Left hindlimb (tissue), 1 donor: ENCODE measurements around the gene SIGLEC8.
"Not testable (repeated sequence)": the region's sequence is repeated elsewhere in the genome, so short reads cannot be mapped to it uniquely, and the experiment has no call there.

Experiments
- DNase-seq: peaks from one replicate; pipeline ENCODE4 v3.0.0-alpha.2; 2018

The SIGLEC8 gene

DNA sequence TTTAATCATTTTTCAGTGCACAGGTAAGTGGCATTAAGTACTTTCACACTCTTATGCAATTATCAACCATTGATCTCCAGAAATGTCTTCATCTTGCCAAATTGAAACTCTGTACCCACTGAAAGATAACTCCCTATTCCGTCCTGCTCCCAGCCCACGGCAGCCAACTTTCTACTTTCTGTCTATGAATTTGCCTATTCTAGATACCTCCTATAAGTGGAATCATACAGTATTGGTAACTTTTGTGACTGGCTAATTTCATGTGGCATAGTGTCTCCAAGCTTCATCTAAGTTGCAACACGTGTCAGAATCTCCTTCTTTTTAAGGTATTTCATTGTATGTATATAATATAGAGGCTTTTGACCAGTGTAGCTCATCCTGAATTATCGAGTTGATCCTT lies 14.4 kb upstream of the SIGLEC8 start:
- DNase-seq, result no peak

DNA sequence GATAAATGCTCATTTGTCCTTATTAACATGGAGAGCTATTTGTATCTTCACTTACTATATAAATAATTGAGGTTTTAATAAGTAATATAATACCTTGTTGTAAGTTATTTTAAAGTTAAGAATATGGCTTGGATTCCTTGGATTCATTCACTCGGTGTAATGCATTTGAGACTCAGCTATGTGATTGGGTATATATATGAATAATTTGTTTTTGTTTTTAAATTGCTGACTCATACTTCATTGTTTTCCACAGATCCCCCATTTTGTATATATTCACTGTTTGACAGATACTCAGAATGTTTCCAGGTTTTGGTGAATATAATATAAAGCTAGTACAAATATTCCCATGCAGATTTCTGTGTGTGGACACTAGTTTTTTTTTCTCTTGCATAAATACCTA lies 13.3 kb upstream of the SIGLEC8 start:
- no peak for DNase-seq

DNA sequence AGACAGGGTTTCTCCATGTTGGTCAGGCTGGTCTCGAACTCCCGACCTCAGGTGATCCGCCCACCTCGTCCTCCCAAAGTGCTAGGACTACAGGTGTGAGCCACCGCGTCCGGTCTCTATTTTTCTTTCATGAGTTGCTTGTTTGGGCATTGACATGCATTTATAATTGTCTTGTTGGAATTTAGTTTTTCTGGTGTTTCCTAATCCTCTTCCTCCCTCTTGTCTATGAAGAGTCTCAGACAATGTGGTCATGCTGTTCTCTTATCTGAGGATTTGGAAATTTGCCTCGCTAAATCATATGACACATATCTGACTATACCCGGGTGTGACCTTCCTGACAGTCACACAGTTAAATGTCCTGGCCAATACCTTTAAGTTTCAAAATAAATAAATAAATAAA lies 12.7 kb upstream of the SIGLEC8 start:
- DNase-seq, result no peak

GRCh38 chr19:51469629-51470028 lies 11.4 kb upstream of the SIGLEC8 start:
- no peak for DNase-seq

GRCh38 chr19:51469162-51469561 lies 10.9 kb upstream of the SIGLEC8 start:
- DNase-seq, result no peak

- no peak for DNase-seq
Measured at GRCh38 chr19:51468545-51468920, 10.3 kb upstream of the SIGLEC8 start.

DNA sequence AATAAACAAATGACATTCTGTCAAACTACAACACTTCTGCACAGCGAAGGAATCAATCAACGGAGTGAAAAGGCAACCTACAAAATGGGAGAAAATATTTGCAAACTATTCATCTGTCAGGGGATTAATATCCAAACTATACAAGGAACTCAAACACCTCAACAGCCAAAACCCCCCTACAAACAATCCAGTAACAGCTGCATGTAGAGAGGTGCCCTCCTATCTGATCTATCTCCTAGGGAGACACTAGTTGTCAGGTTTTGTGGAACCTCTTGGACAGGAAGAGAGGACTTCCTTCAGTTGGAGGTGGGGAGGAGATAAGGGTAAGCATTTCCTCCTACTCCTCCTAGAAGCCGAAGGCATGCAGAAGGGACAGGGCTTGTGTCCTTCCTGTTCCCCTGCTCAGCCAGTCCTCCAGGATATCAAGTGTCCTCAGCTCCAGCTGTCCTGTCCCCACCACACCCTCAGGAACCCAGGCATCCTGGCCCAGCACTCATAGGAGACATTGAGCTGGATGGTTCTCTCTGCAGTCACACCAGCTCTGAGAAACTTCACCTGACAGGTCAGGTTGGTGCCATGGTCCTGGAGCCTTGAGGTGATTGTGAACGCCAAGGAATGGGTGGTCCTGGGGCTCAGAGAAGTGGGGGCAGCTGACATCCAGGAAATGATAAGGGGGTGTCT lies 9.8 kb upstream of the SIGLEC8 start:
- DNase-seq, result no peak

- DNase-seq, result no peak
Measured at GRCh38 chr19:51466723-51467122, 8.5 kb upstream of the SIGLEC8 start.

DNA sequence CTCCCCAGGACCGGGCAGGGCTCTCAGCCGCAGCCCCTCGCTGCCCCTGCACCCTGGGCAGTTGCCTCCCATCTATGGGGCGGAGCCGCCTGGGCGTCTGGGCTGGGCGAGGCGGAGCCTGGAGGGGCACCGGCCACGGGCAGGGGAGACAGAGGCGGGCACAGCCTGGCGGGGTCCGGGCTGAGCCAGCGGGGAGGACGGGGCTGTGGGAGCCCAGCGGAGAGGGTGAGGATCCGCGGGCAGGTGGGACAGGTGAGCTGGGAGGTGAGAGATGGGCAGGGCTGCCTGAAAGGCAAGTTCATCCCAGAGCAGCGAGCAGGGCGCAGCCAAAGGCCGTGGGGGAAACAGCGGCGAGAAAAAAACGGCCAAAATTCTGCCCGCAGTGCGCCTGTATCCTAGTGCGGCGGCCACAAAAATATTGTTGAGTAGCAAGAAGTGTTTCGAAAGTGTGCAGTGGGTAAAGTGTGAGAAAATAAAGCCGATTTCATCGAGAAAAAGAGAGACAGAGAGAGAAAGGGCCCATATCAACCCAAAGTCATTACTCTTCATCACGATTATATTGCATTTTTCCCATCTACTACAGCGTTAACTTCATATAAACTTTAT lies 5.8 kb upstream of the SIGLEC8 start:
- not testable (repeated sequence) for DNase-seq

- no peak for DNase-seq
Measured at GRCh38 chr19:51462681-51463080, 4.4 kb upstream of the SIGLEC8 start.

GRCh38 chr19:51462276-51462675 lies 4.0 kb upstream of the SIGLEC8 start:
- DNase-seq, result no peak

DNA sequence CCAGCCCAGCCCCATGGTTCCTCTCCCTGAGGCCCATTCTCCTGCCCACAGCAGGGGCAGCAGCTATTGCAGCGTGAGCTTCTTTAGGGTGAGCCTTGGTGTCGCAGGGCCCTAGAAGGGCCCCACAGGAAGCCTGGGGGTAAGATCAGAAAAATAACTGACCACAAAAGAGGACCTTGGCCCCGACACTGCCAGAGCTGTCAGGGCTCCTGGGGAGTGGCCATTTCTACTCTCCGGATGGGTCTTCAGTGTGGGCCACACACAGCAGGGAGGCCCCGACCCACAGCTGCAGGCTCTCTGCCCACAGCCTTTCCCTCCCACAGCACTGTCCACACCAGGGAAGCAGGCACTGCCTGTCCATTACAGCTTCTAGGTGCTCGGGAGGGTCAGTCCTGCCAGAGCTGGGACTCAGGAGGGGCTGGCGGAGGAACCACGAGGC lies 3.5 kb upstream of the SIGLEC8 start:
- DNase-seq, result no peak

GRCh38 chr19:51460164-51460992 lies 2.1 kb upstream of the SIGLEC8 start:
- no peak for DNase-seq

GRCh38 chr19:51458899-51459505 lies 748 bp upstream of the SIGLEC8 start:
- DNase-seq, result no peak

DNA sequence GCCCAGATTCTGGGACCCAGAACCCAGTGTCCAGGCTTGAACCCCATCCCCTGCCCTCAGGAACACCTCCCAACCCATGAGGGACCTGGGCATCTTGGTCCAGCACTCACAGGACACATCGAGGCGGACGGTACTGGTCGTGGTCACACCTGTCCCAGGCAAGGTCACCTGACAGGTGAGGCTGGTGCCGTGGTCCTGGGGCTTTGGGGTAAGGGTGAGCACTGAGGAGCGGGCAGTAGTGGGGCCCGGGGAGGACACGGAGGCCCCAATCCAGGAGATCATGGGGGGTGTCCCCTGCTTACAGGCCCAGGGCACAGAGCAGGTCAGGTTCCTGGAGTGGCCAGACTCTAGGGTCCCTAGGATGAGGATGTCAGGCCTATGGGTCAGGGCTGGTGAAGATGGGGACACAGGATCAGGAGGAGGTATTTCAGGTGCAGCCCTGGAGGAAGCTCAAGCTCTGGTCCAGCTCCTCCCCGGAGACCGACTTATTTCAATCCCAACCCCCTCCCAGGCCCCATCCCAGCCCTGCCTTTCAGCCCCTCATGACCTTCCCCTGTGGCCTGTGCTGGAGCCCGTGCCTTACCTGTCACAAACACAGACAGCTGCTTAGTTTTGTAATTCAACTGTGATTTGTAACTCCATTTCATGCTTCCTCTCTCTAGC lies 772 bp downstream of the SIGLEC8 start:
- no peak for DNase-seq

DNA sequence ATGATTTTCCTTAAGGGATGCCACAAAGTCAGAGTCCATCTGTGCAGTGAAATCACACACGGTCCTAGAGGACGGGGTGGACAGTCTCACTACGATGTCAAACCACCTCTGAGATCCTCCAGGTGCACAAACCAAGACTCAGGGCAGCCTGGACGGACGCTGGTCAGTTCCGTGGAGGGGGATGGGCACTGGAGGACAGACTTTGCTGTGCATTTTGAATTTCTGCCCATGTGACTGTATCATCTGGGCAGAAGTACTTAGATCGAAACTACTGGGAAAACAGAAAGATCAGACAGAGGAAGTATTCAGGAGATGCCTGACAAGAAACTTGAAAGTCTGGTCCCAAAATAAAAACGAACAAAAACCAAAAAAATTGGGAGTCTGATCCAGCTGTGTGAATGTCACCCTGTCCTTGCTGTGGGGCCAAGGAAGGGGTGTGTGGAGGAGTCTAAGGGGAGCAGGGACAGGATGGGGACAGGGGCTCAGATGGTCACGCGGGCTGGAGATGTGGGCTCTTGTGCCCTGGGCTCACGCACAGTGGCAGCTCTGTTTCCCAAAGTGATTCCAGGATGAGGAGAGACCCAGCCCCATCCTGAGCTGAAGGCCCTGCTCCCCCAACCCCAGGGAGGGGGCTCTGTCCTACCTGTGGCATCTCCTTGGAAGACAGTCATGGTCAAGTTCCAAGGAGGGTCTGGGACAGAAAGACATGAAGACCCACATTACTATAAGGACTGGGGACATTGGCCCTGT lies 1.5 kb downstream of the SIGLEC8 start:
- DNase-seq, result no peak

DNA sequence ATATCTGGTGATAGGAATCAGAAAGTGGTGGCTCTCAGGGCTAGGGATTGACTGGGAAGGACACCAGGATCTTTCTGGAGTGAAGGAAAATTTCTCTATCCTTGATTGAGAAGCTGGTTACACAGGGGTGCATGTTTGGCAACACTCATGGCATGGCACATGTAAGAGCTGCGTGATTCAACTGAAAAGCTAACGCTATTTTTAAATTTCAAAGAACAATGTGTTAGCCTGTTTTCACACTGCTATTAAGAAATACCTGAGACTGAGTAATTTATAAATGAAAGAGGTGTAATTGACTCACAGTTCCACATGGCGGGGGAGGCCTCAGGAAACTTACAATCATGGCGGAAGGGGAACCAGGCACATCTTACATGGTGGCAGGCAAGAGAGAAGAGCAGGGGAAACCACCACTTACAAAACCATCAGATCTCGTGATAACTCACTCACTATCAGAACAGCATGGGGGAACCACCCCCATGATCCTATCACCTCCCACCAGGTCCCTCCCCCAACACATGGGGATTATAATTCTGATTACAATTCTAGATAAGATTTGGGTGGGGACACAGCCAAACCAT lies 7.4 kb downstream of the SIGLEC8 start:
- DNase-seq, result no peak

DNA sequence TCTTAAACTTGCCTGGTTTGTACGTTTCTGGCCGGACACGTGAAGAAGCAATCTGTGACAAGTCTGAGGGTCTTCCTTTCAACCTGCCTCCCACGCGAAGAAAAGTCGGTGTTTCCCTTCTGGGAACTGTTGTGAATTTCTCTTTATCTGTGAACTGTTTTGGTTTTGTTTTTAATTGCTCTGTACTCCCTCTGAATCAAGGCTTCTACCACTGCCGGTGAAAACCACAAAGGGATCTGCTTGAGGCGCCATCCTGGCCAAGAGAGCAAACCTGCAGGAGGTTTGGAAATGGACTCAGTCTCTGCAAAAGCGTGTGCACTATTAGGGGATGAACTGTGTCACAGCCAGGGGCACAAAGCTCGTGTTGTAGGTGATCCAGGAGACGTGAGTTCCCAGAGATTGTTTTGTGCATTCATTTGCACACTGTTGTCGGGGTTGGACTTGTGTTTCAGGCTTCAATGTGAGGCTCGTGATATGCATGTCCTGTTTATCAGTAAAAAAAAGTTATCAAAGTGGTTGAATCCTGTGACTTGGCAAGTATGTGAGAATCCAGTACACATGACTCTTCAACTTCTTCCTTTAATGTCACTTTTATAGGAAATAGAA lies 9.7 kb downstream of the SIGLEC8 start:
- no peak for DNase-seq

- no peak for DNase-seq
Measured at GRCh38 chr19:51448011-51448410, 10.2 kb downstream of the SIGLEC8 start.

- not testable (repeated sequence) for DNase-seq
Measured at GRCh38 chr19:51447510-51447909, 10.7 kb downstream of the SIGLEC8 start.
